Peyer's patch (tissue), 4 donors: ENCODE results near the gene TMEM14C. TPM values are rescaled to one million over a fixed set of nuclear protein-coding genes. Genes with fewer than 3 reads are reported as not detected.
"Not testable (repeated sequence)": the region's sequence is repeated elsewhere in the genome, so short reads cannot be mapped to it uniquely, and the experiment has no call there.

Experiments used
- DNase-seq, 3 donors: peaks; one replicate each; pipeline ENCODE4 v3.0.0-alpha.2; 2017 to 2019
- H3K27ac ChIP-seq, 4 donors: fragments of 200-600 bp; sonication (generic); one replicate each; pipeline ENCODE4 v1.5.1; 2016 to 2019
- H3K27me3 ChIP-seq, 2 donors: fragments of 200-600 bp; sonication (generic); one replicate each; pipeline ENCODE4 v1.5.1; 2019
- H3K36me3 ChIP-seq, 3 donors: fragments of 200-600 bp; sonication (generic); one replicate each; pipeline ENCODE4 v1.5.1; 2016 to 2019
- H3K4me1 ChIP-seq, 4 donors: fragments of 200-600 bp; sonication (generic); one replicate each; pipeline ENCODE4 v1.5.1; 2016 to 2019
- H3K4me3 ChIP-seq, 4 donors: fragments of 200-600 bp; sonication (generic); 1 replicate in 3 of 4; 2 replicates in 1 of 4; pipeline ENCODE4 v1.5.1; 2016 to 2019; ENCODE audit warnings: mild to moderate bottlenecking in 1 of 4
- H3K9me3 ChIP-seq, 4 donors: fragments of 200-600 bp; sonication (generic); one replicate each; pipeline ENCODE4 v1.5.1; 2016 to 2019; ENCODE audit warnings: mild to moderate bottlenecking in 1 of 4
- POLR2A ChIP-seq, 2 donors: fragments of 450-650 bp; IDR thresholded peaks; one replicate each; pipeline ENCODE4 v1.5.1; 2017; ENCODE audit warnings: antibody characterized with exemption in 2 of 2, mild to moderate bottlenecking in 2 of 2, moderate library complexity in 2 of 2
- total RNA-seq, 4 donors: library from RNA; depleted of rRNA; stranded (reverse); fragments of >200 nt; gene quantifications; one replicate each; pipeline ENCODE4 v1.1.0, GENCODE V29; 2016
- TF ChIP-seq, protein P1 (sequence below), 6 experiments: fragments of 450-650 bp in 4 of 6; fragments of 200-600 bp in 2 of 6; sonication (generic) in 1 of 6; IDR thresholded peaks; one replicate each; pipeline ENCODE4 v1.5.1; 2017 to 2019; ENCODE audit warnings: antibody characterized with exemption in 6 of 6, mild to moderate bottlenecking in 3 of 6, moderate library complexity in 1 of 6

Gene TMEM14C
- total RNA-seq, 4 donors from 2014 or later = 30.5 to 62.5 (median 60.4) TPM

DNA sequence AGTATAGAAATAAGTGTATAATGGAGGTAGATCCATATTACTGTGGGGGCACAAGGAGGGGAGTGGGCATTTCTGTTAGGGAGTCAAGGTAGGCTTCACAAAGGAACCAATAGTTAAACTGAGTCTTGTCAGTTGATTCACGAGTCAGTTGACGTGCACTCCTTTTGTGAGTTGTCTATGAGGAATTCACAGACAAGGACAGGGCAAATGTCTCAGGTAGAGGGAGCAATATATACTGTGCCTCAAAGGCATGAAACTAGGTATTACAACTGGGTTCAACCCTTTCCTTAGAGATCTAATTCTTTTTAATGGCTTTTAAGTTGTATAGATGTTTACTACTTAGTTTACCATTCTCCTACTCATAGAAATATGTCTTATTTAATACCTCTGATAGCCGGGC lies 11.0 kb downstream of the TMEM14C start:
- H3K4me3 ChIP-seq = no peak overlapping the region
- H3K36me3 ChIP-seq = peaks cover 0 to 39% (median 0%) of the 10 kb centered on the region in 3 donors
- DNase-seq = no peak
- no peak for TF ChIP-seq POLR2A (IDR thresholded peaks at IDR 0.05)
- TF ChIP-seq, protein P1, sequence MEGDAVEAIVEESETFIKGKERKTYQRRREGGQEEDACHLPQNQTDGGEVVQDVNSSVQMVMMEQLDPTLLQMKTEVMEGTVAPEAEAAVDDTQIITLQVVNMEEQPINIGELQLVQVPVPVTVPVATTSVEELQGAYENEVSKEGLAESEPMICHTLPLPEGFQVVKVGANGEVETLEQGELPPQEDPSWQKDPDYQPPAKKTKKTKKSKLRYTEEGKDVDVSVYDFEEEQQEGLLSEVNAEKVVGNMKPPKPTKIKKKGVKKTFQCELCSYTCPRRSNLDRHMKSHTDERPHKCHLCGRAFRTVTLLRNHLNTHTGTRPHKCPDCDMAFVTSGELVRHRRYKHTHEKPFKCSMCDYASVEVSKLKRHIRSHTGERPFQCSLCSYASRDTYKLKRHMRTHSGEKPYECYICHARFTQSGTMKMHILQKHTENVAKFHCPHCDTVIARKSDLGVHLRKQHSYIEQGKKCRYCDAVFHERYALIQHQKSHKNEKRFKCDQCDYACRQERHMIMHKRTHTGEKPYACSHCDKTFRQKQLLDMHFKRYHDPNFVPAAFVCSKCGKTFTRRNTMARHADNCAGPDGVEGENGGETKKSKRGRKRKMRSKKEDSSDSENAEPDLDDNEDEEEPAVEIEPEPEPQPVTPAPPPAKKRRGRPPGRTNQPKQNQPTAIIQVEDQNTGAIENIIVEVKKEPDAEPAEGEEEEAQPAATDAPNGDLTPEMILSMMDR (IDR thresholded peaks at IDR 0.05) = no peak
- no peaks in the 10 kb centered on the region for H3K9me3 ChIP-seq
- no peaks in the 10 kb centered on the region for H3K4me1 ChIP-seq
- no peak overlapping the region for H3K27ac ChIP-seq
- no peaks in the 10 kb centered on the region for H3K27me3 ChIP-seq

DNA sequence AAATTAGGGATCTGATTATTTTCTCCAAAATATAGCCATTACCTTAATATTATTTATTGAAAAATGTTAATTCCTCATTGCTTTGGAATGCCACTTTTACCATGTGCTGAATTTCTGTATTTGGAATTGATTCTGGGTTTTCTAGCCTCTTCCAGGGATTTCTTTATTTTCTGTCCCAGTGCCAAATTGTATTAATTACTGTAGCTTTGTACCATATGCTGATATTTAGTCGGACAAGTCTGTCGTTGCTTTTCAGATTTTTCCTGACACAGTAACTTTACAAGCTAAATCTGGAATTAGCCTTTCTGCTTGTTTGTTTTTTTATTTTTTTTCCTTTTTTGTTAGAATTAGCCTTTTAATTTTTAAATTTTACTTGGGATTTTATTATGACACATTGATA lies 13.9 kb downstream of the TMEM14C start:
- Histone ChIP-seq H3K4me3 (no peak overlapping the region), H3K4me1 (no peaks in the 10 kb centered on the region), H3K36me3 (peaks cover 0 to 17% (median 0%) of the 10 kb centered on the region in 3 donors), H3K27me3 (no peaks in the 10 kb centered on the region), H3K9me3 (no peaks in the 10 kb centered on the region), H3K27ac (no peak overlapping the region)
- no peak for TF ChIP-seq POLR2A (IDR thresholded peaks at IDR 0.05)
- TF ChIP-seq, protein P1 (IDR thresholded peaks at IDR 0.05) = no peak
- no peak for DNase-seq

DNA sequence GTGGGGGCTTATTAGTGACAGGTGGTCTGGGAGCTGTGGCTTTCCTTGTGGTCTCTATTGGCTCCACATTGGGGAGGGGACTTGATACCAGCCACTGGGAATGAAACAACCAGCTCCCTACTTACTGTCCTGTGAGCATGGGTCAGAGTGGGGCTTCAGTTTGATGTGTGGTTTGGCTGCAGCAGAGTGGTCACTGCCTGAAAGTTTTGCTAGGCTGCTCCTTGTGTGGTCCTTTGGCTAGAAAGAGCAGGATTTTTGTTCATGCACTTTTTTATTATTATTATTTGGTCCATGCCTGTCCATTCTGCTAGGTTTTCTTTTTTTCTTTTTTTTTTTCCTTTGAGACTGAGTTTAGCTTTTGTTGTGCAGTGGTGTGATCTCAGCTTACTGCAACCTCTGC lies 17.2 kb downstream of the TMEM14C start:
- H3K27me3 ChIP-seq = no peaks in the 10 kb centered on the region
- DNase-seq = no peak
- H3K4me3 ChIP-seq = no peak overlapping the region
- H3K27ac ChIP-seq = no peak overlapping the region
- H3K36me3 ChIP-seq = no peaks in the 10 kb centered on the region
- TF ChIP-seq, protein P1 (IDR thresholded peaks at IDR 0.05) = no peak
- TF ChIP-seq POLR2A (IDR thresholded peaks at IDR 0.05) = no peak
- H3K4me1 ChIP-seq = no peaks in the 10 kb centered on the region
- no peaks in the 10 kb centered on the region for H3K9me3 ChIP-seq

DNA sequence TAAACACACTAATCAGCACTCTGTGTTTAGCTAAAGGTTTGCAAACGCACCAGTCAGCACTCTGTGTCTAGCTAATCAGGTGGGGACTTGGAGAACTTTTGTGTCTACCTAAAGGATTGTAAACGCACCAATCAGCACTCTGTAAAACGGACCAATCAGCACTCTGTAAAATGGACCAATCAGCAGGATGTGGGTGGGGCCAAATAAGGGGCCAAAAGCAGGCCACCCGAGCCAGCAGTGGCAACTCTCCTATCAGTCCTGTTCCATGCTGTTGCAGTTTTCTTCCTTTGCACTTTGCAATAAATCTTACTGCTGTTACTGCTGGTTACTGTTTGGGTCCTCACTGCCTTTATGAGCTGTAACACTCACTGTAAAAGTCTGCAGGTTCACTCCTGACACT lies 18.8 kb downstream of the TMEM14C start:
- not testable (repeated sequence) for DNase-seq, H3K4me1 ChIP-seq

DNA sequence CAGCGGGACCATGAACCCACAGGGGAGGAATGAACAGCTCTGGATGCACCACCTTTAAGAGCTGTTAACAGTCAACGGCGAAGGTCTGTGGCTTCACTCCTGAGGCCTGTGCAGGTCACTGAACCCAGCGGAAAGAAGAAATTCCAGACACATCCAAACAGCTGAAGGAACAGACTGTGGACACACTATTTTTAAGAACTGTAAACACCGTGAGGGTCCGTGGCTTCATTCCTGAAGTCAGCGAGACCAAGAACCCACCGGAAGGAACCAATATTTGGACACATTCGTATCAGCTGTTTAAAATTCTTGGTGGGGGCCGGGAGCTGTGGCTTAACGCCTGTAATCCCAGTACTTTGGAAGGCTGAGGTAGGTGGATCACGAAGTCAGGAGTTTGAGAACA lies 19.4 kb downstream of the TMEM14C start:
- DNase-seq = no peak

More for the DNA sequence above, 18.8 kb downstream of the TMEM14C start:
- not testable (repeated sequence) for H3K27ac ChIP-seq, H3K4me3 ChIP-seq, H3K9me3 ChIP-seq, H3K36me3 ChIP-seq, H3K27me3 ChIP-seq

DNA sequence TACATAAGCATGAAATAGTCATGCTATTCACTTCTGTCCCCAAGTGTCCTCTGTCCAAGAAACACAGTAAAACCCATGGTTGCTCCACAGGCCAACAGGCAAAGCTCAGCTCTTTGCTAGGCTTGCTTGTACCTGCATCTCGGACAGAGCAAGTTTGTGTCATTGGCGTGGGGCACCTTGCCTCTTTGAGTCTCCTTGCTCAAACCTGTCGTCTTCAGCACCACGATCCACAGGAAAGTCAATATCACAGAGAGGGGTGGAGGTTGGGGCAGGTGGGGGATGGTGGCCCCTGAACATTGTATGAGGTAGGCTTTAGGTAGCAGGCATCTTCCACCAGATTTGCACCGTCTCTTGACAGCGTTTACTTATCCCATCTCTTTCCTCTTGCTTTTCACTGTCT lies 20.6 kb downstream of the TMEM14C start:
- H3K27ac ChIP-seq = no peak overlapping the region
- no peaks in the 10 kb centered on the region for H3K27me3 ChIP-seq
- no peak for DNase-seq
- no peaks in the 10 kb centered on the region for H3K9me3 ChIP-seq
- no peaks in the 10 kb centered on the region for H3K36me3 ChIP-seq
- peaks cover 0 to 8% (median 3%) of the 10 kb centered on the region in 4 donors for H3K4me1 ChIP-seq
- TF ChIP-seq POLR2A (IDR thresholded peaks at IDR 0.05) = no peak
- H3K4me3 ChIP-seq = no peak overlapping the region

More for the DNA sequence above, 19.4 kb downstream of the TMEM14C start:
- Histone ChIP-seq H3K27ac (no peak overlapping the region), H3K4me1 (peaks cover 0 to 4% (median 1%) of the 10 kb centered on the region in 4 donors), H3K4me3 (no peak overlapping the region), H3K36me3 (no peaks in the 10 kb centered on the region), H3K27me3 (no peaks in the 10 kb centered on the region), H3K9me3 (no peaks in the 10 kb centered on the region)
- no peak for TF ChIP-seq POLR2A (IDR thresholded peaks at IDR 0.05)
- TF ChIP-seq, protein P1 (IDR thresholded peaks at IDR 0.05) = no peak

DNA sequence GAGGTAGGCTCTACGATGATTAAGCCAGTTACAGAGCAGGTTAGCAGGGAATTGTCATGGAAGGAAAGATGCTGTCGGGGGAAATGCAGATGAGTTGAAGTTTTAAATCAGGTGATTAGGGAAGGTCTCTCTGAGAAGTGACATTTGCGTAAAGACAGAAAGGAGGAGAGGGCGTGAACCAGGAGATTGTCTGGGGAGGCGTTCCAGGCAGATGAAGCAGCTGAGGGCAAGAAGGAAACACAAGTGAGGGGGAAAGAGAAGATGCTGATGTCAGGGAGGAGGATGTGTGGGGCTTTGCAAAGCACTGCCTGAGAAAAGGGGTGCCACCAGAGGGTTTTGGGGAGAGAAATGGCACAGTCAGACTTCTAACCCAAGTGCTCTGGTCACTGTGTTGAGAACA lies 22.2 kb downstream of the TMEM14C start:
- Histone ChIP-seq H3K4me3 (no peak overlapping the region), H3K4me1 (peaks cover 0 to 21% (median 7%) of the 10 kb centered on the region in 4 donors), H3K36me3 (no peaks in the 10 kb centered on the region), H3K27ac (no peak overlapping the region), H3K9me3 (no peaks in the 10 kb centered on the region), H3K27me3 (no peaks in the 10 kb centered on the region)
- no peak for DNase-seq
- TF ChIP-seq, protein P1 (IDR thresholded peaks at IDR 0.05) = no peak
- no peak for TF ChIP-seq POLR2A (IDR thresholded peaks at IDR 0.05)
